OCI-LY3 (cell line): ENCODE data around the gene TMOD2.

Experiments
- H2AFZ ChIP-seq: fragments of 200-600, 300-600 bp; shearing (Covaris generic); 2 replicates; pipeline ENCODE4 v1.6.0; 2014; ENCODE audit warnings: antibody characterized with exemption, low read depth, low read length
- H3K27ac ChIP-seq: fragments of 200-600, 300-600 bp; sonication (generic); 2 replicates; pipeline ENCODE4 v1.5.1; 2014; ENCODE audit warnings: mild to moderate bottlenecking, low read length, moderate library complexity, mixed read lengths
- H3K27me3 ChIP-seq: fragments of 200-600, 300-600 bp; sonication (generic); 2 replicates; pipeline ENCODE4 v1.6.1; 2014; ENCODE audit warnings: low read depth, low read length, mixed read lengths
- H3K36me3 ChIP-seq: fragments of 200-600, 300-600 bp; sonication (generic); replicated peaks from 2 replicates; pipeline ENCODE3; 2014; ENCODE audit warnings: low read depth, low read length, mixed read lengths
- H3K4me1 ChIP-seq: fragments of 300-600, 200-600 bp; sonication (generic); 2 replicates; pipeline ENCODE4 v1.6.1; 2014; ENCODE audit warnings: low read length, mixed read lengths
- H3K4me2 ChIP-seq: fragments of 200-600, 300-600 bp; sonication (generic); 2 replicates; pipeline ENCODE4 v1.6.1; 2014; ENCODE audit warnings: low read length, mixed read lengths
- H3K4me3 ChIP-seq: fragments of 300-600, 200-600 bp; sonication (generic); 2 replicates; pipeline ENCODE4 v1.5.1; 2014; ENCODE audit warnings: antibody characterized with exemption, mild to moderate bottlenecking, low read length, moderate library complexity
- H3K79me2 ChIP-seq: fragments of 300-600, 200-600 bp; shearing (Covaris generic); 2 replicates; pipeline ENCODE4 v1.6.1; 2014; ENCODE audit warnings: mild to moderate bottlenecking, low read length, mixed read lengths
- H3K9ac ChIP-seq: fragments of 300-600, 200-600 bp; shearing (Covaris generic); 2 replicates; pipeline ENCODE4 v1.6.0; 2014; ENCODE audit warnings: mild to moderate bottlenecking, low read length, moderate library complexity
- H3K9me3 ChIP-seq: fragments of 200-600, 300-600 bp; shearing (Covaris generic); 2 replicates; pipeline ENCODE4 v1.6.1; 2014; ENCODE audit warnings: low read length, mixed read lengths; ENCODE audit not compliant: insufficient read depth
- H4K20me1 ChIP-seq: fragments of 200-600, 300-600 bp; sonication (generic); 2 replicates; pipeline ENCODE4 v1.6.1; 2016; ENCODE audit warnings: low read length, mixed read lengths; ENCODE audit not compliant: insufficient read depth
- CTCF ChIP-seq: fragments of 200-600, 300-600 bp; sonication (generic); IDR thresholded peaks from 2 replicates; pipeline ENCODE4 v1.5.1; 2014; ENCODE audit warnings: antibody characterized with exemption, low read length, low read depth
- EZH2phosphoT487 ChIP-seq: fragments of 200-600 bp; shearing (Covaris generic); IDR thresholded peaks from 2 replicates; pipeline ENCODE4 v1.6.1; 2018; ENCODE audit warnings: antibody characterized with exemption, mixed run types, low read depth

Gene TMOD2

GRCh38 chr15:51818150-51818549, 66.8 kb downstream of the TMOD2 start:
- Histone ChIP-seq H3K4me1 (no peaks in the 10 kb centered on the region), H3K27me3 (no peaks in the 10 kb centered on the region), H3K27ac (no peak overlapping the region), H3K9me3 (peaks cover 5% of the 10 kb centered on the region; the same call in 1 of the 2 replicates), H4K20me1 (no peaks in the 10 kb centered on the region), H3K4me3 (no peak overlapping the region), H3K79me2 (no peaks in the 10 kb centered on the region), H3K4me2 (no peak overlapping the region), H3K36me3 (no peaks in the 10 kb centered on the region), H3K9ac (no peak overlapping the region), H2AFZ (no peak overlapping the region)
- no peak for TF ChIP-seq CTCF
- no peak for TF ChIP-seq EZH2phosphoT487

- Histone ChIP-seq H3K27me3 (no peaks in the 10 kb centered on the region), H3K9ac (no peak overlapping the region), H3K79me2 (peaks cover 12% of the 10 kb centered on the region), H3K4me3 (no peak overlapping the region), H2AFZ (no peak overlapping the region), H3K9me3 (peaks cover 5% of the 10 kb centered on the region; the same call in 1 of the 2 replicates), H3K4me1 (peaks cover 3% of the 10 kb centered on the region; the same call in 1 of the 2 replicates), H4K20me1 (no peaks in the 10 kb centered on the region; the same call in 1 of the 2 replicates), H3K4me2 (no peak overlapping the region), H3K27ac (no peak overlapping the region), H3K36me3 (no peaks in the 10 kb centered on the region)
- no peak for TF ChIP-seq EZH2phosphoT487
- no peak for TF ChIP-seq CTCF
Measured at GRCh38 chr15:51825698-51826097, 74.3 kb downstream of the TMOD2 start.

- H3K4me1 ChIP-seq: peaks cover 15% of the 10 kb centered on the region
- H3K36me3 ChIP-seq: no peaks in the 10 kb centered on the region
- no peak overlapping the region for H3K9ac ChIP-seq
- peaks cover 42% of the 10 kb centered on the region for H3K79me2 ChIP-seq
- no peaks in the 10 kb centered on the region for H3K9me3 ChIP-seq
- H4K20me1 ChIP-seq: peaks cover 23% of the 10 kb centered on the region; the same call in 1 of the 2 replicates
- peak overlapping the region; percentile 97 for H2AFZ ChIP-seq
- TF ChIP-seq CTCF (no peak), EZH2phosphoT487 (no peak)
- peak overlapping the region; percentile 80 for H3K4me3 ChIP-seq
- H3K27me3 ChIP-seq: no peaks in the 10 kb centered on the region
- H3K27ac ChIP-seq: no peak overlapping the region
- peak overlapping the region; percentile 74 for H3K4me2 ChIP-seq
Measured at GRCh38 chr15:51828621-51829375, 77.4 kb downstream of the TMOD2 start.

- Histone ChIP-seq H3K27ac (peak within 1 kb of the TSS; percentile 51), H3K4me3 (peak within 1 kb of the TSS; percentile 80), H4K20me1 (peaks cover 26% of the 10 kb centered on the region; the same call in 1 of the 2 replicates), H3K36me3 (no peaks in the 10 kb centered on the region), H3K9me3 (no peaks in the 10 kb centered on the region), H3K4me1 (peaks cover 17% of the 10 kb centered on the region), H3K79me2 (peaks cover 50% of the 10 kb centered on the region), H3K4me2 (peak within 1 kb of the TSS; percentile 74), H3K9ac (peak within 1 kb of the TSS; percentile 76), H2AFZ (peak within 1 kb of the TSS; percentile 97), H3K27me3 (no peaks in the 10 kb centered on the region)
- TF ChIP-seq CTCF (no peak), EZH2phosphoT487 (no peak)
Measured at GRCh38 chr15:51829376-51830275, 78.2 kb downstream of the TMOD2 start, which contains the start of gene TMOD3. TSS of gene TMOD3 (plus strand) at chr15:51829653. CDS start at chr15:51862885, 33,232 bp downstream.
